GM11168 (cell line): Measurements from ENCODE around the gene PRKAR2B.

Experiments
- in situ Hi-C: fragments of 300-500 bp; cut with MboI; formaldehyde crosslinking; loops from one replicate; pipeline ENCODE4 v1.12.0; 2022; ENCODE audit warnings: low sequenced_read_pairs; ENCODE audit not compliant: unreplicated experiment

The PRKAR2B gene

DNA sequence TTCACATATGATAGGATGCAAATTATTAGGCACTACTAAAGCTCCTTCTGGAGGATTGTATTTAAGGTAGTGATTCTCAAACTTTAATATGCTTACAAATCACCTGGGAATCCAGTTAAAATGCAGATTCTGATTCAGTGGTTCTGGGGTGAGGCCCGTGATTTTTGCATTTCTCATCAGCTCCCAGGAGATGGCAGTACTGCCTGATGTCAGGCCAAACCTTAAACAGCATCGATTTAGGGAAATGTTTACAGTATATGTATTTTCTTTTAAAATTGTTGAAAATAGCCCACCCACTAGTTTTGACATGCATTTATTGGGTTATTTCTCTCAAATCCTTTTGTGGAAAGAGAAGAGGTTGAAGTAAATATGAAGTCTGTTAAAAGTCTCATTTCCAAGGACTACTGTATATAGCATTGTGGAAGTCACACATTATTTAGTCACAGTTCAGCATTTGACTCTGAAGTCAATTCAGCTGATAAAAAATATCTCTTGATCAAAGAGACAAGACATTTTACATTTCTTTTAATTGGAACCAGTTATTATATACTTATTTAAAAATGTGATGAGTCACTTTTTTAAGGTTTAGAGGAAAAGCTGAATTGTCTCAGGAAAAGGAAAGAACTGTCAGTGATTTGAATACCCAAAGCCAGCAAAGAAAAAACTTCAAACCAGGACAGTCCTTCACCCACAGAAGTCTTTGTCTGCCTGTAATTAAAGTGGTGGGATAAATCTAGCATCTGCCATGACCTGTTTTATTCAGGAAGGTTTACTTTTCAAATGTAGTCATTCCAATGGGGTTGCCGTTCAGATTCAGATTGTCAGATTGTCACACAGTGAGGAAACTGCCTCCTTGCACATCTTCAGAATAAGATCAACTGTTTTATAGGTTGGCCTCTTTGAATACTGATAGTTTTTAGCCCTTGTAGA is 103.2 kb downstream of the PRKAR2B start:
- in situ Hi-C loops: loop anchor here (5.0 kb wide), 1 partner anchor 355 kb away; no protein-coding TSS in a partner anchor

DNA sequence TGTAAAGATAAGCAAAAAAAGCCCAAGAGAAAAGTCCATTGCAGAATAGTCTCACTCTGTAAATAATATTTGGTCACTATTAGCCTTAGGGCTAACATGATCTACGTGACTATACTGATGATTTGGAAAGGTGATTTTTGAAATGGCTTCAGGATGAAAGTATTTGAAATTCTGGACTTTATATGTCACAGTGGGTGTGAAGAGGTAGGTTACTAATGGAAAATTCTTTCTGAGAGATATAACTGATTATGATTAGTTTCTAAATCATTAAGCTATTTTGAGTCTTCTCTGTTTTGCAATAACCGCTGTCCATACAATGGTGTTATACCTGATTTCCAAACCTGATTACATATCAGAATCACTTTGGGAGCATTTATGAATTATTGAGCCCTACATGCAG is 104.2 kb downstream of the PRKAR2B start:
- in situ Hi-C loops: loop anchor here (5.0 kb wide), 1 partner anchor 356 kb away; no protein-coding TSS in a partner anchor

DNA sequence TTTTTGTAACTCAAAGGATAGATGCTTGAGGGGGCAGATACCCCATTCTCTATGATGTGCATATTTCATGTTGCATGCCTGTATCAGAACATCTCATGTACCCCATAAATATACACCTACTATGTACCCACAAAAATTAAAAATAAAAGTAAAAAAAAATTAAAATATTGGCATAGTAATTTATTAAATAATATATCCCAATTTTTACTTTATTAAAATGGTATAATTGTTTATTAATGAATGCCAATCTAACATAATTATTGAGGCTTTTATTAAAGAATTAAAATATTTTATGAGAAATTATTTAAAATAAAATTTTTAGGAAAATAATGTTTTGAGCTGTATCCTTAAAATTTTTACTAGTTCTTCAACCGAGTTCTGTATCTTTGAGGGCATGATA is 105.4 kb downstream of the PRKAR2B start:
- in situ Hi-C loops: loop anchor here (5.0 to 10.0 kb wide), 2 partner anchors 205 to 358 kb away; no protein-coding TSS in a partner anchor

DNA sequence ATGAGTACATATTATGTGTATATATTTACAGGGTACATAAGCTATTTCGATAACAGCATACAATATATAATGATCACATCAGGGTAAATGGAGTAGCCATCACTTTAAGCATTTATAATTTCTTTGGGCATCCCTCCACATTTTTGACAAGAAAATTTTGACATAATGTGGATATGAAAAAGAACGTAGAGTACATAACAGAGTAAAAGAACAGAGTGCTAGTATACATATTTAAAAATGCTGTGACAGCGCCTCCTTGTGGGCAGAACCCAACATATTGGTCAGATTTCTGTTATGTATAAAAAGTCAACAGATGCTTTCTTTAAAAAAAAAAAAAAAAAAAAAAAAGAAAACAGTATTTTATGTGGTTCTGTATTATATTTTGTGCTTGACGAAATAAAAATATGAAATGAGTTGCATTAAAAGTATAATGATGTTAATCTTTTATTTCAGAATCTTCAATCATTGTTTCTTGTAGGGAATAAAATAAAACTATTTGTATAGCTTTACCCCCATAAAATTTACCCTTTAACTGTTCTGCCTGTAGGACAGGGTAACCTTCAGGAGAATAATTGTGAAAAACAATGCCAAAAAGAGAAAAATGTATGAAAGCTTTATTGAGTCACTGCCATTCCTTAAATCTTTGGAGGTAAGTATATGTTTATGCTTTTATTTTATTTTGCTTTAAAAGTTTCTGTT is 106.0 kb downstream of the PRKAR2B start:
- in situ Hi-C loops: loop anchor here (10.0 kb wide), 1 partner anchor 206 kb away; no protein-coding TSS in a partner anchor

DNA sequence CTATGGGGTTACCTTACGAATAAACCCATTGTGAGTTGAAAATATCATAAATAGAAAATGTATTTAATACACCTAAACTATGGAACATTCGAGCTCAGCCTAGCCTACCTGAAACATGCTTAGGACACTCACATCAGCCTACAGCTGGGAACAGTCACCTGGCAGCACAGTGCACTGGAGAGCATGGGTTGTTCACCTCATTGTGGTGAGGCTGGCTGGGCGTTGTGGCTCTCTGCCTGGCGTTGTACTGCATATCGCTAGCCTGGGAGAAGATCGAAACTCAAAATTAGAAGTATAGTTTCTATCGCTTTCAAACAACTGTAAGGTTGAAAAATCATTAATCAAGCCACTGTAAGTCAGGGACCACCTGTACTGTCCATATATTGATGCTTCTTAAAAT is 107.0 kb downstream of the PRKAR2B start:
- in situ Hi-C loops: loop anchor here (10.0 kb wide), 1 partner anchor 207 kb away; no protein-coding TSS in a partner anchor

DNA sequence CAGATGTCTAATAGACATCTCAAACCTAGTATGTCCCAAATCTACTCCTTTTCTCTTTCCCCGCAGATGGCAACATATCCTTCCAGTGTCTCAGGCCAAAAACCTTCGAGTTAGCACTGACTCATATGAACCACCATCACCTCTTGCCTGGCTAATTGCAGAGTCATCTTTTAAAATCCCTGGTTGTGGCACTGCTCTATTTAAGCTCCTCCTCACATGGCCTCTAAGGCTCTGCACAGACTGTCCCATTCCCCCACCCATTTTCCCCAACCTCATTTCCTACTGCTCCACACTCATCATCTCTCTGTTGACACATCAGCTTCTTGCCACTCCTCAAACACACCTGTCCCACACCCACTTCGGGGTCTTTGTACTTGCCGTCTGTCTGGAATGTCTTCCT is 107.5 kb downstream of the PRKAR2B start:
- in situ Hi-C loops: loop anchor here (10.0 kb wide), 1 partner anchor 207 kb away; no protein-coding TSS in a partner anchor

DNA sequence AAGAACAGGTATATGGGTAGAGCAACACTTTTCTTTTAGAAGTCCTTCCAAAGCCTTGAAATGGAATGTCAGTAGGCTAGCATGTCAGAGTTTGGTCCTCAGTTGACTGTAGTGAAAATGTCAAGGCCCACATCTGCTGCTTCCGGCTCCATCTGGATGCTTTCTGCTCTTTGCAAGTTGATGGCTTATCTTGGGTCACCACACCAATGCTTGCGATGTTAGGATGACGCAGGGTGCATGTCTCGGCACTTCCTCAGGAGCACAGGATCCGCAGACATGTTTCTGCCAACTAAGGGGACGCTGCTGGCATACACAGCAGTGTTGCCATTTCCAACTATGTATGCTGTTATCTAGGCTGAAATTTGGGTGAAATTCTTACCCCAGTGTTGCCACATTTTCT is 110.3 kb downstream of the PRKAR2B start:
- in situ Hi-C loops: loop anchor here (10.0 kb wide), 1 partner anchor 210 kb away; no protein-coding TSS in a partner anchor

DNA sequence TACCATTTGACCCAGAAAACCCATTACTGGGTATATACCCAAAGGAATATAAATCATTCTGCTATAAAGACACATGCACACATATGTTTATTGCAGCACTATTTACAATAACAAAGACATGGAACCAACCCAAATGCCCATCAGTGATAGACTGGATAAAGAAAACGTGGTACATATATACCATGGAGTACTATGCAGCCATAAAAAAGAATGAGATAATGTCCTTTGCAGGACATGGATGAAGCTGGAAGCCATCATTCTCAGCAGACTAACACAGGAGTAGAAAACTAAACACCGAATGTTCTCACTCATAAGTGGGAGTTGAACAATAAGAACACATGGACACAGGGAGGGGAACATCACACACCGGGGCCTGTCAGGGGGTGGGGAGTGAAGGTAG is 111.2 kb downstream of the PRKAR2B start:
- in situ Hi-C loops: loop anchor here (10.0 kb wide), 1 partner anchor 211 kb away; no protein-coding TSS in a partner anchor

DNA sequence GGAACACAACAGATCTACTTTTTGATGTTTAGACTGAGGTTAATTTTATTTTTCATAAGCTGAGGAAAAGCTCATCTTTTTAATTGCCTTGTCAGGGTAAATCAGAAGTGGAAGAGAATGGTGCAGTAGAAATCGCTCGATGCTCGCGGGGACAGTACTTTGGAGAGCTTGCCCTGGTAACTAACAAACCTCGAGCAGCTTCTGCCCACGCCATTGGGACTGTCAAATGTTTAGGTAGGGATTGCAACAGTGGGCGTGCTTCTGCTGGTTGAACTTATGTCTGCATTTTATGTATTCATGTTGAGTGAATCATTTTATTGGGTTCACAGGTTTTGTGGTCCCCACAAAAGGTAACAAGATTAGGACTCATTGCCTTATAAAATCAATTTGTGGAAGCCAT is 112.6 kb downstream of the PRKAR2B start:
- in situ Hi-C loops: loop anchor here (10.0 kb wide), 1 partner anchor 212 kb away; no protein-coding TSS in a partner anchor

DNA sequence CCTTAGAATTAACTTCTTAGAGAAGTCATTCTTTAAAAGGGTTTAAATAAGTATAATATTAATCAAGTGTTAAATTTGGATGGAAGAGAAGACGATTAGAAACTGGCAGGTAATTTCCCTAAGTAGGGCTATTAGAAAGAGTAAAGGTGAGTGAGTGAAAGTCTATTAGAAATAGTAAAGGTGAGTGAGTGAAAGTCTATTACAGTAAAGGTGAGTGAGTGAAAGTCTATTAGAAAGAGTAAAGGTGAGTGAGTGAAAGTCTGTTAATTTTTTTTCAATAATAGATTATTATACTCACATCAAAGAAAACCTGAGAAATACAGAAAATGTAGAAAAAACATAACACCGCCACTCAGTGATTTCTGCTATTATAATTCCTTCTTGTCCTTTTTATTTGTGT is 113.5 kb downstream of the PRKAR2B start:
- in situ Hi-C loops: loop anchor here (10.0 kb wide), 1 partner anchor 213 kb away; no protein-coding TSS in a partner anchor

DNA sequence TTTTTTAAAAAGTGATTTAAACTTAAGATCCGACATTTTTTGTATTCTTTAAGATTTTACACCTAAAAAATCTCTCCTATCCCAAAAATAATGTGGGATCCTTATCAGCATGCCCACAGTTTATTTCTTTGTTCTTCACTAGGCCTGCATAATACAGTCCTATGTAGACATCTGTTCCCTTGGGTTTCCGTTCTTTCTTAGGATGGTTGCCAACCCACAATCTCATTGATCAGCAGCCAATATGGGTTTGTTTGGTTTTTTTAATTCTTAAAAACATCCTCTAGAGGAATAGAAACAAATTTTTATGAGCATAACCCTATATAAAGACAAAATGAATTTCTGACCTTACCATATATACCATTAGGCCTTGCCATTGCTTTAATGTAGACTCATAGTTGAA is 115.9 kb downstream of the PRKAR2B start:
- in situ Hi-C loops: no loop called here

DNA sequence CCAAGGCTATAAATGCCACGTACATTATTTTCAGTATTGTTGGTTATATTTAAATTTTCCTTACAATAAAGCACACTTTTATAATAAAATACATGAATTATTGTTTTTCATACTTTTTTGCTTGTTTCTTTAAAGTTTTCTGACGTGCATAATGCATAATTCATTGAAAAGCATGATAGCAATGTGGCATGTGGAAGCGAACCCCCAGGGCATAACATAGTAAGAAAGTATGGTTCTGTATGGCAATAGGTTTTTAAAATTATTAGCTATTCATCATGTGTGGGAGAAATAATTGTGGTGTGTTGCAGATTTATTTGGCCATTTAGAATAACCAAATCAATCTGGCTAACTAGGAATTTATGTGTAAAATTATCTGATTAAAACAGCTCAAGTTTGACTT is 116.9 kb downstream of the PRKAR2B start:
- in situ Hi-C loops: no loop called here

DNA sequence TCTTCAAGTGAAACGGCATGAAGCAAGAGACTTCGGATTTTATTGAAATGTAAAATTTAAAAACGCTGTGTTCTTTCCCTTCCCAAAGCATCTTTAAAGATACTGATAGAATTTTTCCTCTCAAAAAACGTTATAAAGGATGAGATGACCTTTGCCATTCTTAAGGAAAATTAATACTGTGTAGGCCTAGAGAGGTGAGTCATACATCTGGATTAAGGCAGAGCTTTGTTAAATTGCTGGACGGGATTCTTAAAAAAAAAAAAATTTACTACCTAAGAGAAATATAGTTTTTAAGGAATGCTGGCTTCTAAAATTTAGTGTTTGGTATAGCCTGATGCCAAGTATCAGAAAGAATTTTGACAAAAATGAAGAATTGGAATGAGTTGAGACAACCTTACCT is 118.0 kb downstream of the PRKAR2B start:
- in situ Hi-C loops: no loop called here

DNA sequence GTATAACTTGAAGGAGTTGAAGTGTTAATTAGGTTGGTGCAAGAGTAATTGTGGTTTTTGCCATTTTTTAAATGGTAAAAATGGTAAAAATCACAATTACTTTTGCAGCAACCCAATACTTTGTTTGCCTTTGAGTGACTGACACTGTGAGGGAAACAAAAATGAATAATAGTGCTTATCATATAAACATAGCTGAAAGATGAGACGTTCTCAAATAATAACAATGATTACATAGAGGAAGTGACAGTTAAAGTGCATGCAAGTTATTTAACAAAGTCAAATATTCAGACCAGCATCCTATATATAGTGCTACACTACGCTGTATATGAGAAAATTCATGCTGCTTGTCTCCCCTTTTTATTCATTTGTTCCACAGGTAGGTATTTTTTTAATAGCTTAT is 119.6 kb downstream of the PRKAR2B start:
- in situ Hi-C loops: no loop called here

DNA sequence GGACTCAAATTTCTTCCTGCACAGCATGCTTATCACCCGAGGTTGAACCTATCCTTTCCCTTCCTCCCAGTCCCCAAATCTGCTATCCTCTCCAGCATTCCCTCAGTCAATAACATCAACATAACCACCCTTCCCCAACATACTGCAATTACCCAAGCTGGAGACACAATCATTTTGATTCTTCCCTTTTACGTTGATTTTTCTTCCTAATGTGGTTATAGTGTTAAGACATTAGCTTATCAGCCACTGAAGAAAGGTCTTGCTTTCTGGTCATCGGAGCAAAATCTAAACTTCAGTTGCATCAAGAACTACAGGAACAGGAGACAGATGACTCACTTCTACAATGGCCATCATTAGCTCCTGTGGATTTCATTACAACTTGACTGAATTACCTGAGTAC is 120.8 kb downstream of the PRKAR2B start:
- in situ Hi-C loops: no loop called here

DNA sequence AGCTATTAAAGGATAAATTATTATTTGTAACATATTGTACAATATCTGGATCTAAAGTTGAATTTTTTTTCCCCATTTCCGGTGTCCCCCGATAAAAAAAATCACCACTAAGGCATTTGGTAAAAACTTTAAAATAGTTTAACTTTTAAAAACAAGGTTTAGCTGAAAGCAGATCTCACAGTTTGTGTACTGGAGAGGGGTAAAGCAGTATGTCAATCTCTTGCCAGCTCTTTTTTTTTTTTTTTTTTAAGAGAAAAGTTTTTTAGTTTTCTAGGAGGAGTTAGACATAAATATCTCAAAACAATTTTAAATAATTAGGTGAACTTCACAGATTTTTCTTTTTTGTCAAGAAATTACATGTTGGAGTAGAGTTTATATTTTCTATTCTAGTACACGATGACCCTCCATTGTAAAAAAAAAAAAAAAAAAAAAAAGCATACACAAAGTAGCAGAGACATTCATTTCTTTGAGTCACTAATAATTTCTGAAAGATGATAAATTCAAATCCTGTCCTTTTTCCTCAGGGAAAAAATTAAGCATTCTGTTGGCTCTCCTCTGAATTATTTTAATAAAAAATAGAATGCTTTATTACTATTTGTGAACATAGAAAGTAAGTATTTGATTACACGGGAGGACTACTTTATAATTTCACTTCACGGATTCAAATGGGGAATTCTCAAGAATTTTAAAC is 122.4 kb downstream of the PRKAR2B start:
- in situ Hi-C loops: no loop called here

DNA sequence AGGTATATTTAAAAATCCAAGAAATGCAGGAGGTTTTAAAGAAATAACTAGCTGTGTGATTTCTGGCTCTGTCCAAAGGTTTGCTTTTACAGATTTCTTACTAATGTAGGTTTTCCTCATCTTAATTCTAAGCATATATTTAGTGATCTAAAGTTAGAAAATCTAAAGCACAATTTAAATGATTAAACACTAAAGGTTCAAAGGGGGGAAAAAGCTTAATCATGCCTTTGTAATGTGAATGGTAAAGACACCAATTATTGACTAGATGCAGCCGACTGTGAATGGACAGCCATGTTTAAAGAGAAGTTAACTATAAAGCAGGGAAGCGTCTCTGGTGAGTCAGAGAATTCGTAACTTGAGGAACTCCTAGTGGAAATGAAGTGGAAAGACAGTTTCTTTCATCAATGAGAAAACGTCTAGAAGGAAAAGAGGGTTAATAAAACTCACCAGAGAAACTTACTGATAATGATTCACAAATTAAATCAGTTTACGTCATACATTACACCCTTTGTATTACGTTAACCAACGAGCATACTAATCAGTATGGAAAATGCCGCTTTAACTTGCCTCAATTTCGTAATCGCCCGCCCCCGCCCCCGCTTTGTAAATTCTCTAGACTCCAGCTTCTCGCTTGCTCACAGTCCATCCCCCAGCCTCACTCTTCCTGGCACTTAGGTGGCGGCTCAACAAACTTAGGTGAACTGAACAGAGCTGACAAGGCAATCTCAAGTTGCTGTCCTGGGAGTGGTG is 123.2 kb downstream of the PRKAR2B start:
- in situ Hi-C loops: no loop called here

DNA sequence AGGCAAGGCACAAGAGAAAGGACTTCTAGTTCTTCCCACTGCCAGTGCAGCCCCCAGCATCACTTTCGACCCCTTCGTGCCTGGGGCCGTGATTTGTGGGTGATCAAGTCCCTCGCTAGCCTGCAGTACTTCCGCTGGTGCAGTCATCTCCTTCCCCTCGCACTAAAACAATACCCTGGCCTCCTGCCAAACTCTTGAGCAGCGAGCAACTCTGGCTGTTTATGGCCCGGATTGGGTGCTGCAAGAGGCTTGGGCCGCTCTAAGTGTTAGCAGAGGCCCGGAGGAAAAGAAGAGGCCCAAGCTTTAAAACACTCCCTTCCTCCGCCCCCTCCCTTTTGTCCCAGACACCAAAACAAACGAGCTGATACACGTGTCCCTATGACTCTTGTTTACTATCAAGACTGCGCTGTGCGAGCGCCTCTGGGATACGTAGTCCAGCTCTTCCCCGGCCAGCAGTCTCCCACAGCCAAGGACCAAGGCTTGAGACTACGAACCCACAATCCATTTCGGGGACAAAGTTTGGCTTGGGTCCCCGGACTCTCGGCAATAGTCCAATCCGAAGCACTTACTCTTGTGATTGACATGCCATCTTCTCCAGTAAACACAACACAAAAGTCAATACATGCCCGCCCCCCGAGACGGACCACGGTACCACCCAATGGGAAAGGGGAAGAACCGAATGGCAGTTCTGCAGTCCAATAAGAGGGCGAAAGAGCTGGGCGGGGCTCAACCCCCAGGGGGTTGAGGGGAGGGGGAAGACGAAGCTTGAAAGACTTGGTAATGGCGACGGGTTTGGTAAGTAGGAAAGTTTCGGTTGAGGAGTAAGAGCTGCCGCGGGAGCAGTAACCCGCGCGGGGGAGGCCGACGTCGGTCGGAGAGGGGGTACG is 124.0 kb downstream of the PRKAR2B start, which contains the start of gene HBP1:
TSS of gene HBP1 (plus strand) at position 771 of the 887 bp plus-strand sequence. CDS start 10,891 bp downstream, outside the sequence.
- in situ Hi-C loops: no loop called here
